Testis (tissue), 3 donors: ENCODE measurements around the gene TCL1A. TPM values are rescaled to one million over a fixed set of nuclear protein-coding genes. Genes with fewer than 3 reads are reported as not detected.

Experiments
- DNase-seq: peaks from one replicate; pipeline ENCODE4 v3.0.0-alpha.2; 2019
- H3K27ac ChIP-seq, 2 donors: fragments of 200-600 bp; sonication (generic); one replicate each; pipeline ENCODE4 v1.5.1; 2019
- H3K27me3 ChIP-seq: fragments of 200-600 bp; sonication (generic); one replicate; pipeline ENCODE4 v1.5.1; 2019
- H3K36me3 ChIP-seq: fragments of 200-600 bp; sonication (generic); one replicate; pipeline ENCODE4 v1.5.1; 2017; ENCODE audit warnings: low read depth; ENCODE audit errors: missing control alignments
- H3K4me1 ChIP-seq: fragments of 200-600 bp; sonication (generic); one replicate; pipeline ENCODE4 v1.5.1; 2019
- H3K4me3 ChIP-seq, 2 donors: fragments of 200-600 bp; sonication (generic); one replicate each; pipeline ENCODE4 v1.5.1; 2017 to 2019
- H3K9me3 ChIP-seq: fragments of 200-600 bp; sonication (generic); one replicate; pipeline ENCODE4 v1.5.1; 2017
- CTCF ChIP-seq, 3 experiments: fragments of 450-650 bp in 2 of 3; fragments of 200-600 bp in 1 of 3; sonication (generic) in 1 of 3; IDR thresholded peaks; one replicate each; pipeline ENCODE4 v1.5.1; 2016 to 2019; ENCODE audit warnings: antibody characterized with exemption in 3 of 3, mild to moderate bottlenecking in 2 of 3, moderate library complexity in 1 of 3
- POLR2A ChIP-seq: fragments of 450-650 bp; IDR thresholded peaks from one replicate; pipeline ENCODE4 v1.6.1; 2017; ENCODE audit warnings: antibody characterized with exemption, mild to moderate bottlenecking, moderate library complexity
- WGBS, 2 donors: methylation state at CpG; one replicate each; pipeline ENCODE4 v1.1.5; 2018; 5-methylcytosine and 5-hydroxymethylcytosine counted together
- intact Hi-C: fragments of 100-400 bp; cut with DNase I; formaldehyde crosslinking; loops from one replicate; pipeline ENCODE4 v1.15.1; 2023; ENCODE audit warnings: low total_unique reads
- polyA plus RNA-seq: library from polyadenylated mRNA; stranded (reverse); fragments of 350-450 nt; fragmentation: Illumina TruSeq; extraction: RNeasy Lipid Tissue Mini Kit (QIAGEN cat#74804); gene quantifications from one replicate; pipeline ENCODE4 v1.2.3, GENCODE V29; 2014; ENCODE audit warnings: low read depth, low replicate concordance; ENCODE audit not compliant: insufficient read depth
- total RNA-seq, 2 donors: library from RNA; depleted of rRNA; stranded (reverse); fragments of >200 nt; gene quantifications; one replicate each; pipeline ENCODE4 v1.2.3, GENCODE V29; 2016

TCL1A gene
- total and polyA plus RNA-seq, 3 donors from 2014 or later = 10.2 to 14.1 (median 13.7) TPM

- no peak for DNase-seq
- intact Hi-C loops = no loop called here
- WGBS, 2 donors = 77 to 87% methylated on average over 5 of the region's 5 CpGs
These were observed 11.9 kb upstream of the TCL1A start for GRCh38 chr14:95725685-95726336.

GRCh38 chr14:95722525-95723190, 8.7 kb upstream of the TCL1A start:
- no peaks in the 10 kb centered on the region for H3K36me3 ChIP-seq
- H3K9me3 ChIP-seq = no peaks in the 10 kb centered on the region
- H3K4me1 ChIP-seq = no peaks in the 10 kb centered on the region
- no peak for DNase-seq
- H3K27ac ChIP-seq = no peak overlapping the region
- no peak overlapping the region for H3K4me3 ChIP-seq
- intact Hi-C loops = no loop called here
- no peaks in the 10 kb centered on the region for H3K27me3 ChIP-seq
- WGBS, 2 donors = 91 to 92% methylated on average over 1 of the region's 1 CpG
- TF ChIP-seq CTCF (IDR thresholded peaks at IDR 0.05) = no peak
- no peak for TF ChIP-seq POLR2A

More at GRCh38 chr14:95725685-95726336, 11.9 kb upstream of the TCL1A start:
- TF ChIP-seq POLR2A (no peak), CTCF (IDR thresholded peaks at IDR 0.05) (no peak)
- Histone ChIP-seq H3K27me3 (no peaks in the 10 kb centered on the region), H3K4me3 (no peak overlapping the region), H3K9me3 (no peaks in the 10 kb centered on the region), H3K27ac (no peak overlapping the region), H3K4me1 (no peaks in the 10 kb centered on the region), H3K36me3 (no peaks in the 10 kb centered on the region)

GRCh38 chr14:95712398-95712797, 1.5 kb downstream of the TCL1A start:
- no peak overlapping the region for H3K4me3 ChIP-seq
- H3K27me3 ChIP-seq = no peaks in the 10 kb centered on the region
- no peaks in the 10 kb centered on the region for H3K9me3 ChIP-seq
- WGBS, 2 donors = 94 to 95% methylated on average over 9 of the region's 9 CpGs
- H3K36me3 ChIP-seq = no peaks in the 10 kb centered on the region
- no peak for TF ChIP-seq POLR2A
- TF ChIP-seq CTCF (IDR thresholded peaks at IDR 0.05) = no peak
- no peaks in the 10 kb centered on the region for H3K4me1 ChIP-seq
- no peak for DNase-seq
- intact Hi-C loops = no loop called here
- H3K27ac ChIP-seq = no peak overlapping the region

GRCh38 chr14:95711476-95712176, 2.3 kb downstream of the TCL1A start:
- DNase-seq = no peak
- no peak for TF ChIP-seq CTCF (IDR thresholded peaks at IDR 0.05)
- TF ChIP-seq POLR2A = no peak
- H3K9me3 ChIP-seq = no peaks in the 10 kb centered on the region
- no peaks in the 10 kb centered on the region for H3K36me3 ChIP-seq
- no peak overlapping the region for H3K4me3 ChIP-seq
- intact Hi-C loops = no loop called here
- no peaks in the 10 kb centered on the region for H3K27me3 ChIP-seq
- H3K27ac ChIP-seq = no peak overlapping the region
- WGBS, 2 donors = 71 to 76% methylated on average over 9 of the region's 9 CpGs
- no peaks in the 10 kb centered on the region for H3K4me1 ChIP-seq
